RWPE2 (cell line): ENCODE results near the gene SMTNL1.

ENCODE experiments used
- ATAC-seq: fragments of 200-7000 bp; cut with Tn5 transposase; 3 replicates; pipeline ENCODE4 v1.9.1; 2021; ENCODE audit warnings: low read depth
- DNase-seq: peaks from one replicate; pipeline ENCODE4 v3.0.0-alpha.2; 2020; ENCODE audit warnings: low spot score
- H3K27ac ChIP-seq: fragments of 450-650 bp; 2 replicates; pipeline ENCODE4 v1.5.1; 2017; ENCODE audit warnings: mild to moderate bottlenecking; ENCODE audit not compliant: poor library complexity, severe bottlenecking
- H3K27me3 ChIP-seq: fragments of 250-450 bp; sonication (Bioruptor Pico); 2 replicates; pipeline ENCODE4 v1.5.1; 2021; ENCODE audit warnings: mild to moderate bottlenecking, moderate library complexity; ENCODE audit not compliant: insufficient read depth, poor library complexity, severe bottlenecking
- H3K36me3 ChIP-seq: fragments of 250-450 bp; sonication (Bioruptor Pico); 2 replicates; pipeline ENCODE4 v1.5.1; 2020; ENCODE audit warnings: low read depth, mild to moderate bottlenecking, moderate library complexity
- H3K4me1 ChIP-seq: fragments of 250-450 bp; sonication (Bioruptor Pico); 2 replicates; pipeline ENCODE4 v1.5.1; 2021; ENCODE audit warnings: mild to moderate bottlenecking, moderate library complexity; ENCODE audit not compliant: insufficient read depth, poor library complexity, severe bottlenecking
- H3K4me3 ChIP-seq: fragments of 250-450 bp; sonication (Bioruptor Pico); 2 replicates; pipeline ENCODE4 v1.5.1; 2021; ENCODE audit warnings: mild to moderate bottlenecking, moderate library complexity; ENCODE audit not compliant: severe bottlenecking
- H3K9me3 ChIP-seq: fragments of 250-450 bp; sonication (Bioruptor Pico); 2 replicates; pipeline ENCODE4 v1.5.1; 2021; ENCODE audit warnings: mild to moderate bottlenecking, moderate library complexity; ENCODE audit not compliant: severe bottlenecking
- CTCF ChIP-seq: fragments of 450-650 bp; IDR thresholded peaks from one replicate; pipeline ENCODE4 v1.5.1; 2017; ENCODE audit warnings: mild to moderate bottlenecking, moderate library complexity; ENCODE audit not compliant: poor library complexity, severe bottlenecking

Gene SMTNL1

GRCh38 chr11:57499413-57499982, 37.9 kb upstream of the SMTNL1 start:
- H3K9me3 ChIP-seq: no peaks in the 10 kb centered on the region
- H3K4me3 ChIP-seq: peak overlapping the region; percentile 10
- no peaks in the 10 kb centered on the region for H3K36me3 ChIP-seq
- H3K27me3 ChIP-seq: no peaks in the 10 kb centered on the region
- ATAC-seq (peak; percentile 99), DNase-seq (peak; percentile 91)
- no peaks in the 10 kb centered on the region for H3K4me1 ChIP-seq
- no peak overlapping the region for H3K27ac ChIP-seq
- TF ChIP-seq CTCF: no peak

- H3K36me3 ChIP-seq: no peaks in the 10 kb centered on the region
- H3K27ac ChIP-seq: no peak overlapping the region
- no peak overlapping the region for H3K4me3 ChIP-seq
- TF ChIP-seq CTCF: no peak
- H3K4me1 ChIP-seq: no peaks in the 10 kb centered on the region
- no peaks in the 10 kb centered on the region for H3K9me3 ChIP-seq
- H3K27me3 ChIP-seq: no peaks in the 10 kb centered on the region
- DNase-seq (no peak), ATAC-seq (no peak; the same call in 2 of the 3 replicates)
These were observed 37.4 kb upstream of the SMTNL1 start for GRCh38 chr11:57499983-57500461.

GRCh38 chr11:57500515-57500914, 36.9 kb upstream of the SMTNL1 start:
- no peak for TF ChIP-seq CTCF
- ATAC-seq (no peak), DNase-seq (no peak)
- no peaks in the 10 kb centered on the region for H3K27me3 ChIP-seq
- no peaks in the 10 kb centered on the region for H3K9me3 ChIP-seq
- no peak overlapping the region for H3K27ac ChIP-seq
- no peaks in the 10 kb centered on the region for H3K36me3 ChIP-seq
- H3K4me3 ChIP-seq: no peak overlapping the region
- no peaks in the 10 kb centered on the region for H3K4me1 ChIP-seq

- no peak overlapping the region for H3K27ac ChIP-seq
- H3K36me3 ChIP-seq: no peaks in the 10 kb centered on the region
These were observed 36.5 kb upstream of the SMTNL1 start for GRCh38 chr11:57500926-57501325.

More at GRCh38 chr11:57500926-57501325, 36.5 kb upstream of the SMTNL1 start:
- ATAC-seq (no peak), DNase-seq (no peak)
- Histone ChIP-seq H3K9me3 (no peaks in the 10 kb centered on the region), H3K4me1 (no peaks in the 10 kb centered on the region), H3K27me3 (no peaks in the 10 kb centered on the region), H3K4me3 (no peak overlapping the region)
- TF ChIP-seq CTCF: no peak
